Uterus (tissue), 2 donors: ENCODE results near the gene UBASH3B.

ENCODE experiments used
- POLR2A ChIP-seq, 2 donors: fragments of 450-650 bp; IDR thresholded peaks; one replicate each; pipeline ENCODE4 v1.6.1; 2016; ENCODE audit warnings: antibody characterized with exemption in 2 of 2, mild to moderate bottlenecking in 1 of 2, moderate library complexity in 1 of 2
- TF ChIP-seq, protein P1 (sequence below), 4 experiments: fragments of 200-600 bp in 2 of 4; fragments of 450-650 bp in 2 of 4; sonication (generic) in 2 of 4; IDR thresholded peaks; one replicate each; pipeline ENCODE4 v1.5.1; 2016 to 2019; ENCODE audit warnings: antibody characterized with exemption in 4 of 4, mild to moderate bottlenecking in 2 of 4, moderate library complexity in 1 of 4

DNA sequence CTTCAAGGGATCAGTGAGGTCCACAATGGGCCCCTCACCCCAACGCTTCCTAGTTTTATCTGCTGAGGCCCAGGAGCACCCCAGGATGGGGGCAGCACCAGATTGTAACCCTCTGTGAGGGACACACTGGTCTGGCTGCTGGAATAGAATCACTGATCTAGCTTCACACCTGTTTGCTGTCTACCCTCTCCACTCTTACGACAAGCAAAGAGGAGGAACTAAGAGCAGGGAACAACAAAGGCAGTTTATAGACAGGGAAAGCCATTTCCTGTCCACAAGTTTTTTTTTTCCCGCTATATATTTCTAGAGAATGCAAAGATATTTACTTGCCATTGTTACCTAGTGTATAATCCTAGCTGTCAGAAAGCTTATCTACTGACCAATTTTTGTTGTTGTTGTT is 121.8 kb downstream of the UBASH3B start:
- TF ChIP-seq, protein P1, sequence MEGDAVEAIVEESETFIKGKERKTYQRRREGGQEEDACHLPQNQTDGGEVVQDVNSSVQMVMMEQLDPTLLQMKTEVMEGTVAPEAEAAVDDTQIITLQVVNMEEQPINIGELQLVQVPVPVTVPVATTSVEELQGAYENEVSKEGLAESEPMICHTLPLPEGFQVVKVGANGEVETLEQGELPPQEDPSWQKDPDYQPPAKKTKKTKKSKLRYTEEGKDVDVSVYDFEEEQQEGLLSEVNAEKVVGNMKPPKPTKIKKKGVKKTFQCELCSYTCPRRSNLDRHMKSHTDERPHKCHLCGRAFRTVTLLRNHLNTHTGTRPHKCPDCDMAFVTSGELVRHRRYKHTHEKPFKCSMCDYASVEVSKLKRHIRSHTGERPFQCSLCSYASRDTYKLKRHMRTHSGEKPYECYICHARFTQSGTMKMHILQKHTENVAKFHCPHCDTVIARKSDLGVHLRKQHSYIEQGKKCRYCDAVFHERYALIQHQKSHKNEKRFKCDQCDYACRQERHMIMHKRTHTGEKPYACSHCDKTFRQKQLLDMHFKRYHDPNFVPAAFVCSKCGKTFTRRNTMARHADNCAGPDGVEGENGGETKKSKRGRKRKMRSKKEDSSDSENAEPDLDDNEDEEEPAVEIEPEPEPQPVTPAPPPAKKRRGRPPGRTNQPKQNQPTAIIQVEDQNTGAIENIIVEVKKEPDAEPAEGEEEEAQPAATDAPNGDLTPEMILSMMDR (IDR thresholded peaks at IDR 0.05): no peak
- TF ChIP-seq POLR2A (IDR thresholded peaks at IDR 0.05): no peak
